GM23338 (cell line): Measurements from ENCODE around the gene SVBP. TPM values are rescaled to one million over a fixed set of nuclear protein-coding genes. Genes with fewer than 3 reads are reported as not detected.

Experiments
- ATAC-seq: fragments of 200-7000 bp; cut with Tn5 transposase; 3 replicates; pipeline ENCODE4 v1.9.1; 2020
- DNase-seq: peaks from one replicate; pipeline ENCODE4 v3.0.0-alpha.2; 2015; ENCODE audit warnings: low spot score
- H2AFZ ChIP-seq: fragments of 200-600 bp; sonication (generic); 2 replicates; pipeline ENCODE4 v1.8.0; 2016; ENCODE audit warnings: antibody characterized with exemption, mild to moderate bottlenecking, moderate library complexity
- H3F3A ChIP-seq: fragments of 200-600 bp; sonication (generic); replicated peaks from 2 replicates; pipeline ENCODE4 v1.8.0; 2017; ENCODE audit warnings: antibody characterized with exemption, mixed run types, low read depth
- H3K27ac ChIP-seq: fragments of 200-600 bp; sonication (generic); 2 replicates; pipeline ENCODE4 v1.6.1; 2016; ENCODE audit warnings: low read depth
- H3K27me3 ChIP-seq: fragments of 200-600 bp; sonication (generic); 2 replicates; pipeline ENCODE4 v1.8.0; 2016; ENCODE audit warnings: mild to moderate bottlenecking, mixed run types, moderate library complexity; ENCODE audit not compliant: insufficient read depth
- H3K36me3 ChIP-seq: fragments of 200-600 bp; sonication (generic); 2 replicates; pipeline ENCODE4 v1.8.0; 2016; ENCODE audit warnings: mild to moderate bottlenecking; ENCODE audit not compliant: insufficient read depth
- H3K4me1 ChIP-seq: fragments of 200-600 bp; sonication (generic); 2 replicates; pipeline ENCODE4 v1.8.0; 2016; ENCODE audit warnings: mild to moderate bottlenecking, moderate library complexity; ENCODE audit not compliant: insufficient read depth
- H3K4me2 ChIP-seq: fragments of 200-600 bp; sonication (generic); 2 replicates; pipeline ENCODE4 v1.7.1; 2017; ENCODE audit warnings: mixed run types
- H3K4me3 ChIP-seq: fragments of 200-600 bp; sonication (generic); 2 replicates; pipeline ENCODE4 v1.6.1; 2016; ENCODE audit warnings: mixed run types
- H3K79me2 ChIP-seq: fragments of 200-600 bp; sonication (generic); replicated peaks from 2 replicates; pipeline ENCODE4 v1.8.0; 2017; ENCODE audit warnings: mild to moderate bottlenecking; ENCODE audit not compliant: insufficient read depth
- H3K9me2 ChIP-seq: fragments of 200-600 bp; sonication (generic); 2 replicates; pipeline ENCODE4 v1.8.0; 2017; ENCODE audit not compliant: insufficient read depth
- H4K20me1 ChIP-seq: fragments of 200-600 bp; sonication (generic); replicated peaks from 2 replicates; pipeline ENCODE4 v1.8.0; 2017; ENCODE audit warnings: mild to moderate bottlenecking; ENCODE audit not compliant: insufficient read depth
- H3K27ac Mint-ChIP-seq: 2 replicates; pipeline ENCODE4 v1.8.0; 2020; ENCODE audit warnings: inconsistent platforms, mild to moderate bottlenecking, moderate library complexity, mixed read lengths
- H3K27me3 Mint-ChIP-seq: 3 replicates; pipeline ENCODE4 v1.8.0; 2022; ENCODE audit warnings: low read depth, mild to moderate bottlenecking, moderate library complexity, mixed read lengths, inconsistent platforms; ENCODE audit not compliant: insufficient read depth, poor library complexity
- H3K36me3 Mint-ChIP-seq: 3 replicates; pipeline ENCODE4 v1.8.0; 2021; ENCODE audit warnings: low read depth, mild to moderate bottlenecking, inconsistent platforms, moderate library complexity, mixed read lengths
- H3K4me1 Mint-ChIP-seq: 3 replicates; pipeline ENCODE4 v1.8.0; 2020; ENCODE audit warnings: mild to moderate bottlenecking, inconsistent platforms, mixed read lengths
- H3K4me3 Mint-ChIP-seq: 3 replicates; pipeline ENCODE4 v1.8.0; 2021; ENCODE audit warnings: moderate library complexity, mild to moderate bottlenecking, inconsistent platforms, mixed read lengths
- H3K9me3 Mint-ChIP-seq: 3 replicates; pipeline ENCODE4 v1.8.0; 2020; ENCODE audit warnings: moderate library complexity, mild to moderate bottlenecking, inconsistent platforms, mixed read lengths
- CREB1 ChIP-seq: fragments of 250-450 bp; sonication (Bioruptor Pico); IDR thresholded peaks from 2 replicates; pipeline ENCODE4 v1.5.0; 2020; ENCODE audit warnings: low read depth, mild to moderate bottlenecking, moderate library complexity
- CTCF ChIP-seq, 2 experiments: fragments of 200-600 bp in 1 of 2; sonication (generic) in 1 of 2; conservative IDR thresholded peaks; 2 replicates each; pipeline versions ENCODE4 v1.5.1 to v1.6.1; 2016 to 2017; ENCODE audit warnings: antibody characterized with exemption in 2 of 2, low read depth in 2 of 2, mild to moderate bottlenecking in 2 of 2, moderate library complexity in 1 of 2
- ETS1 ChIP-seq: IDR thresholded peaks from 2 replicates; pipeline ENCODE4 v1.6.1; 2016; ENCODE audit warnings: antibody characterized with exemption
- REST ChIP-seq: IDR thresholded peaks from one replicate; pipeline ENCODE4 v1.6.1; 2018; ENCODE audit warnings: antibody characterized with exemption; ENCODE audit not compliant: unreplicated experiment
- ZNF114 ChIP-seq: fragments of 250-450 bp; sonication (Bioruptor Pico); IDR thresholded peaks from 2 replicates; pipeline ENCODE4 v1.5.0; 2020; ENCODE audit warnings: mild to moderate bottlenecking, moderate library complexity
- ZNF462 ChIP-seq: fragments of 250-450 bp; sonication (Bioruptor Pico); IDR thresholded peaks from 2 replicates; pipeline ENCODE4 v1.5.0; 2020; ENCODE audit warnings: mild to moderate bottlenecking, moderate library complexity
- polyA plus RNA-seq: library from polyadenylated mRNA; unstranded; fragments of >200 nt; fragmentation: Nextera tagmentation; extraction: Ambion mirVana; gene quantifications from 2 replicates; pipeline ENCODE4 v1.2.1, GENCODE V29; 2016
- total RNA-seq: library from RNA; depleted of rRNA; stranded (reverse); fragments of >200 nt; shearing (Covaris generic); gene quantifications from 2 replicates; pipeline ENCODE4 v1.2.3, GENCODE V29; 2014

The SVBP gene
- total and polyA plus RNA-seq, 2 experiments from 2014 or later = 22.1 to 82.1 TPM

- Histone ChIP-seq H3K4me1 (peaks cover 13% of the 10 kb centered on the region), H3K27me3 (no peaks in the 10 kb centered on the region), H3K79me2 (peaks cover 19% of the 10 kb centered on the region), H3K4me3 (no peak overlapping the region), H3K27ac (no peak overlapping the region), H3K9me2 (no peaks in the 10 kb centered on the region), H2AFZ (no peak overlapping the region), H4K20me1 (peaks cover 8% of the 10 kb centered on the region; the same call in 1 of the 2 replicates), H3K4me2 (no peak overlapping the region), H3F3A (0 out of 2 replicates have a peak, but pooled peaks cover under 1% of the 10 kb centered on the region), H3K36me3 (peaks cover 18% of the 10 kb centered on the region)
- H3K4me3 Mint-ChIP-seq = no peak overlapping the region
- DNase-seq (no peak), ATAC-seq (no peak)
- TF ChIP-seq ETS1 (no peak), ZNF462 (CRISPR knock-in tag) (no peak), ZNF114 (no peak), CTCF (conservative IDR thresholded peaks at IDR 0.05; ENCODE audit: low read depth in 2 of 2) (no peak), REST (no peak), CREB1 (CRISPR knock-in tag) (no peak)
- H3K27me3 Mint-ChIP-seq = peaks cover 6% of the 10 kb centered on the region
- 0 out of 3 replicates have a peak, but pooled peaks cover 4% of the 10 kb centered on the region for H3K4me1 Mint-ChIP-seq
- H3K27ac Mint-ChIP-seq = no peak overlapping the region
- peaks cover 50% of the 10 kb centered on the region for H3K36me3 Mint-ChIP-seq
- H3K9me3 Mint-ChIP-seq = no peaks in the 10 kb centered on the region; the same call in 2 of the 3 replicates
These were observed 40.7 kb downstream of the SVBP start for GRCh38 chr1:42776502-42776901.
